Activated CD4-positive, alpha-beta memory T cell treated with anti-CD3 and anti-CD28 coated beads, Interleukin-2, amount 10 ng/mL, durations not matched to agents 7 days and 5 days (primary cell): ENCODE data around the gene CRHR1. TPM values are rescaled to one million over a fixed set of nuclear protein-coding genes. Genes with fewer than 3 reads are reported as not detected.
A peak's percentile ranks its signal among the peaks of the same experiment; 100 is the strongest.

Experiments
- CTCF ChIA-PET: fragments of 350-600 bp; sonication (Branson Sonifier 250); formaldehyde crosslinking; loops from one replicate; lab custom pipeline; 2021; ENCODE audit warnings: antibody characterized with exemption, inconsistent platforms; lab: Charles Lee
- POLR2A ChIA-PET: fragments of 350-600 bp; sonication (Branson Sonifier 250); formaldehyde crosslinking; loops from one replicate; lab custom pipeline; 2021; ENCODE audit warnings: antibody characterized with exemption; lab: Charles Lee
- DNase-seq: peaks from one replicate; pipeline ENCODE4 v3.0.0-alpha.2; 2020
- H3K27ac Mint-ChIP-seq: one replicate; pipeline ENCODE4 v1.8.0; 2021; ENCODE audit warnings: mild to moderate bottlenecking, mixed read lengths
- H3K27me3 Mint-ChIP-seq: one replicate; pipeline ENCODE4 v1.8.0; 2021; ENCODE audit warnings: mixed read lengths
- H3K36me3 Mint-ChIP-seq: one replicate; pipeline ENCODE4 v1.8.0; 2021; ENCODE audit warnings: low read depth, mixed read lengths
- H3K4me1 Mint-ChIP-seq: one replicate; pipeline ENCODE4 v1.8.0; 2021; ENCODE audit warnings: mixed read lengths
- H3K4me3 Mint-ChIP-seq: one replicate; pipeline ENCODE4 v1.8.0; 2021; ENCODE audit warnings: mild to moderate bottlenecking, mixed read lengths
- H3K9me3 Mint-ChIP-seq: one replicate; pipeline ENCODE4 v1.8.0; 2021; ENCODE audit warnings: mixed read lengths
- total RNA-seq, 2 experiments: library from RNA; stranded (reverse); gene quantifications; one replicate each; pipeline ENCODE4 v1.2.3, GENCODE V29; 2021

The CRHR1 gene
- total RNA-seq, 2 experiments from 2014 or later = not detected

GRCh38 chr17:45770632-45771270 is 13.4 kb upstream of the CRHR1 start:
- no peaks in the 10 kb centered on the region for H3K4me1 Mint-ChIP-seq
- peaks cover 46% of the 10 kb centered on the region for H3K27me3 Mint-ChIP-seq
- POLR2A ChIA-PET = no interaction called here
- H3K27ac Mint-ChIP-seq = no peak overlapping the region
- DNase-seq = no peak
- H3K4me3 Mint-ChIP-seq = no peak overlapping the region
- no peaks in the 10 kb centered on the region for H3K36me3 Mint-ChIP-seq
- no peaks in the 10 kb centered on the region for H3K9me3 Mint-ChIP-seq
- CTCF ChIA-PET = interaction anchor here (1.3 to 2.3 kb wide), 2 partner anchors 11 to 131 kb away, joined by 4 to 7 read pairs; no protein-coding TSS in a partner anchor

DNA sequence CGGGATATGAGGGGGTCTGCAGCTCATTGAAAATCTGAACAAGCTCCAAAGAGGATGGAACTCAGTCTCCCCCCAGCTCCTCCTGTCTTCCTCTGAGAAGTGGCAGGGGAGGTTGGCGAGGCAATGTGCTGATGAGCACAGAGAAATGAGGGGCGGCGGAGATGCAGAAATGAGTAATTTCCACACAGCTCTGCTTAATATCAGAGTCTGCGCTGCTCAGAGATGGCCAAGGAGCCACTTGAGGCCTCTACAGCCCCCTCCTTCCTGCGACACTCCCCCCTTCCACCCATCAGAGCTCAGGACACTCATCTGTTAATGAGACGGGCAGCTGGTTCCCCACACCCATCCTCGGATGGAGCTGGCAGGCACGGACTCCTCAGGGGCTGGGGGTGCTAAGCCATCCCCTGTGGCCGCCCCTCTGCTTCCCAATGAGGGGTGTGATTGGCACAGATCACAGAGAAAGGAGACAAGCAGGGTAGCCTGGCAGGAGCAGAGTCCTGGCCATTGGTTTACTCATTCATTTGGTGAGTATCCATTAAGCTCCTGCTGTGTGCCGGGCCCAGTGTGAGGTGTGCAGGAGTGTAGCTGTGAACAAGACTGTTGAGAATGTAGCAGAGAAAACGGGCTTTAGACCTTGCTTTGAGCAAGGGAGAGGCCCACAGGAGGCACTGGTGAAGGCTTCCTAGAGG is 12.7 kb upstream of the CRHR1 start:
- DNase-seq = no peak
- H3K36me3 Mint-ChIP-seq = no peaks in the 10 kb centered on the region
- CTCF ChIA-PET = interaction anchor here (0.6 to 2.3 kb wide), 3 partner anchors 10 to 390 kb away, joined by 3 to 7 read pairs (median 4); no protein-coding TSS in a partner anchor
- no peaks in the 10 kb centered on the region for H3K9me3 Mint-ChIP-seq
- POLR2A ChIA-PET = interaction anchor here (1.0 kb wide), 1 partner anchor 13 kb away, joined by 3 read pairs; the partner anchor contains the start of gene CRHR1
- no peak overlapping the region for H3K4me3 Mint-ChIP-seq
- H3K27ac Mint-ChIP-seq = no peak overlapping the region
- no peaks in the 10 kb centered on the region for H3K4me1 Mint-ChIP-seq
- peaks cover 48% of the 10 kb centered on the region for H3K27me3 Mint-ChIP-seq

GRCh38 chr17:45775148-45775547 is 9.0 kb upstream of the CRHR1 start:
- DNase-seq = no peak
- ChIA-PET CTCF (no interaction called here), POLR2A (no interaction called here)
- Mint-ChIP-seq H3K4me1 (no peaks in the 10 kb centered on the region), H3K36me3 (no peaks in the 10 kb centered on the region), H3K27me3 (peaks cover 50% of the 10 kb centered on the region), H3K9me3 (no peaks in the 10 kb centered on the region), H3K27ac (no peak overlapping the region), H3K4me3 (no peak overlapping the region)

GRCh38 chr17:45775576-45776011 is 8.5 kb upstream of the CRHR1 start:
- Mint-ChIP-seq H3K27ac (no peak overlapping the region), H3K9me3 (no peaks in the 10 kb centered on the region), H3K27me3 (peaks cover 50% of the 10 kb centered on the region), H3K4me3 (no peak overlapping the region), H3K4me1 (no peaks in the 10 kb centered on the region), H3K36me3 (no peaks in the 10 kb centered on the region)
- ChIA-PET CTCF (no interaction called here), POLR2A (no interaction called here)
- DNase-seq = no peak

- POLR2A ChIA-PET = no interaction called here
- no peak overlapping the region for H3K27ac Mint-ChIP-seq
- peaks cover 50% of the 10 kb centered on the region for H3K27me3 Mint-ChIP-seq
- no peaks in the 10 kb centered on the region for H3K4me1 Mint-ChIP-seq
- no peak for DNase-seq
- H3K9me3 Mint-ChIP-seq = no peaks in the 10 kb centered on the region
- no peaks in the 10 kb centered on the region for H3K36me3 Mint-ChIP-seq
- CTCF ChIA-PET = no interaction called here
- no peak overlapping the region for H3K4me3 Mint-ChIP-seq
Measured at GRCh38 chr17:45776896-45777295, 7.2 kb upstream of the CRHR1 start.

GRCh38 chr17:45777388-45777787 is 6.7 kb upstream of the CRHR1 start:
- Mint-ChIP-seq H3K27ac (no peak overlapping the region), H3K4me3 (no peak overlapping the region), H3K27me3 (peaks cover 52% of the 10 kb centered on the region), H3K36me3 (no peaks in the 10 kb centered on the region), H3K9me3 (no peaks in the 10 kb centered on the region), H3K4me1 (no peaks in the 10 kb centered on the region)
- CTCF ChIA-PET = no interaction called here
- DNase-seq = no peak
- POLR2A ChIA-PET = no interaction called here

DNA sequence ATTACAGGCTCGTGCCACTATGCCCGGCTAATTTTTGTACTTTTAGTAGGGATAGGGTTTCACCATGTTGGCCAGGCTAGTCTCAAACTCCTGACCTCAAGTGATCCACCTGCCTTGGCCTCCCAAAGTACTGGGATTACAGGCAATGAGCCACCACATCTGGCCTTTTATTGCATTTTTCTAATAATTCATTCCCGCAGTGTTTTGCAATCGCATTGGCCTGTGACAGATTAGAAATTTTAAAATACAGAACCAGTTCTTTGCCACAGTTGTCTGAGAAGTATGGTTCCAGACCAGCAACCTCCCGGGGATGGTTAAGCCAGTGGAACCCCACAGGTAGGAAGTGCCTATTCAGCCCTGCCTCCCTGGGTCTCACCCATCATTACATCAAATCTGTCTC is 3.2 kb upstream of the CRHR1 start:
- Mint-ChIP-seq H3K4me3 (no peak overlapping the region), H3K27me3 (peaks cover 61% of the 10 kb centered on the region), H3K4me1 (peaks cover 9% of the 10 kb centered on the region), H3K9me3 (no peaks in the 10 kb centered on the region), H3K27ac (no peak overlapping the region), H3K36me3 (no peaks in the 10 kb centered on the region)
- DNase-seq = no peak
- CTCF ChIA-PET = interaction anchor here (1.7 kb wide), 1 partner anchor 10 kb away, joined by 7 read pairs; no protein-coding TSS in a partner anchor
- POLR2A ChIA-PET = no interaction called here

- peaks cover 9% of the 10 kb centered on the region for H3K4me1 Mint-ChIP-seq
- H3K27ac Mint-ChIP-seq = no peak overlapping the region
- H3K9me3 Mint-ChIP-seq = no peaks in the 10 kb centered on the region
- peaks cover 76% of the 10 kb centered on the region for H3K27me3 Mint-ChIP-seq
- CTCF ChIA-PET = interaction anchor here (1.6 to 1.7 kb wide), 2 partner anchors 12 to 53 kb away, joined by 3 to 7 read pairs; no protein-coding TSS in a partner anchor
- DNase-seq = no peak
- H3K36me3 Mint-ChIP-seq = no peaks in the 10 kb centered on the region
- peak overlapping the region; percentile 65 for H3K4me3 Mint-ChIP-seq
- POLR2A ChIA-PET = no interaction called here
Measured at GRCh38 chr17:45782889-45783592, 1.1 kb upstream of the CRHR1 start.

DNA sequence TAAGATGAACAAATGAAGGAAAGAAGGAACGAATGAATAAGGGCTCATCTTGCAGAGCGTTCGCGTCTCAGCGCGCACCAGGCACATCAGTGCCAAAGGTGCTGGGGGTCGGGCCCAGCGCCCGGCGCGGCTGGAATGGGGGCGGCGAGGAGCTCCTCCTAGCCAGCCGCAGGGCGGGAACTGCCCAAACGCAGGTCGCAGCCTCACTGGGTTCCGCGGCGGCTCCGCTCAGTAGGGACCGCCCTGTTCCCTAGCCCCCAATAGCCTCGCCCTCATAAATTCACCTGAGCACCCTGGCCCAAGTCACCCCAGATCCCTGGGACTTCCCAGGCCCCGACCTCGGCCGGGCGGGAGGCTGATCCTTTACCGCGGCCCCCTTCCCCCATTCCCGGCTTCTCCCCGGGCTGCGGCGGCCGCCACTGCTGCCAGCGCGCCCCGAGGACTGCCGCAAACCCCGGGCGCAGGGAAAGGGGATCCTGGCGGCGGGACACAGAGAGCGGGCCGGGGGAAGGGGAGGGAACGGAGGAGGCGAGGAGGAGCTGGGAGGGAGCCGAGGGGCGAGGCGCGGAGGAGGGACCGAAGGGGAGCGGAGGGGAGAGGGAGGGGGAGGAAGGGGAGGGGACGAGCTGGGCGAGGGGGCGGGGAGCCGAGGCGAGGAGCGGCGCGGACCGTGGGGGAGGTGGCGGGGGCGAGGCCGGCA is 377 bp upstream of the CRHR1 start:
- Mint-ChIP-seq H3K9me3 (no peaks in the 10 kb centered on the region), H3K4me3 (peak overlapping the region; percentile 65), H3K27me3 (peaks cover 78% of the 10 kb centered on the region), H3K36me3 (no peaks in the 10 kb centered on the region), H3K27ac (no peak overlapping the region), H3K4me1 (peaks cover 9% of the 10 kb centered on the region)
- POLR2A ChIA-PET = interaction anchor here (1.0 to 1.4 kb wide), 2 partner anchors 11 to 12 kb away, joined by 3 read pairs; no protein-coding TSS in a partner anchor
- CTCF ChIA-PET = no interaction called here
- no peak for DNase-seq

DNA sequence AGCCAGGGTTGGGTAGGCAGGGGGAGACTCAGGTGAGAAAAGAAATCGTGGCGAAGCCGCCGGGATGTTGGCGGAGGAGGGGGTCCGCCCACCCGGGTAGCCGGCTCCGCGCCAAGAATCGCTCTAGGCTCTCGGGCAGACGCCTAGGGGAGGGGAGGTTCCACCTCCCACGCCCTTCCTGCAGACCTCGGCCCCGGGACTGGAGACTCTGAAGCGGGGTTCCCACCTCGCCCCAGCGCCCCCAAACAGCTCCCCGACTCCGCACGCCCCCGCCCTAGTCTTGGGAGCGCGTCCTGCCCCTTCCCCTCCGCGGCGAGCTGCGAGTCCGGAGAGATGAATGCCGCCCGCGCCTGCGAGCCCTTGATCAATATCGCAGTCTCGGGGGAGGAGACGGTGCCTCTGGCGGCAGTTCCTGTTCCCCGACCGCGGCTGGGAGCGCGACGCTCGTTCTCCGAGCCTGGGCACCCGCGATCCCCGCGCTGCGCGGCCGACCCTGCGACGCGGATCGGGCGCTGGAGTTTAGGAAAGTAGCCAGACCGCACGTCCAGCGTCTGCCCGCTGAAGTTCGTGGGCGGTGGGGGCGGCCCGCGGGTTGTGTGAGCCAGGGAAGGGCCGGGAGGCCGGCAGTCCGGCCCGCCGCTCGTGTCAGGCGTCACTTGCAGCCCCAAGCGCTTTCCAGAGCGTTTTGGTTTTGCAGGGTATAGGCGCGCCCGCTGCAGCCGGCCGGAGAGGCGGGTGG is 790 bp downstream of the CRHR1 start:
- peak; percentile 41 for DNase-seq
- Mint-ChIP-seq H3K4me3 (peak overlapping the region; percentile 52), H3K27ac (no peak overlapping the region), H3K36me3 (no peaks in the 10 kb centered on the region), H3K4me1 (peaks cover 9% of the 10 kb centered on the region), H3K27me3 (peaks cover 79% of the 10 kb centered on the region), H3K9me3 (no peaks in the 10 kb centered on the region)
- ChIA-PET POLR2A (interaction anchor here (1.4 kb wide), 1 partner anchor 10 kb away, joined by 3 read pairs; no protein-coding TSS in a partner anchor), CTCF (no interaction called here)

- DNase-seq = no peak
- no peak overlapping the region for H3K4me3 Mint-ChIP-seq
- peaks cover 78% of the 10 kb centered on the region for H3K27me3 Mint-ChIP-seq
- H3K36me3 Mint-ChIP-seq = no peaks in the 10 kb centered on the region
- POLR2A ChIA-PET = interaction anchor here (1.4 kb wide), 1 partner anchor 9 kb away, joined by 3 read pairs; no protein-coding TSS in a partner anchor
- CTCF ChIA-PET = no interaction called here
- H3K27ac Mint-ChIP-seq = no peak overlapping the region
- H3K9me3 Mint-ChIP-seq = no peaks in the 10 kb centered on the region
- H3K4me1 Mint-ChIP-seq = peaks cover 9% of the 10 kb centered on the region
Measured at GRCh38 chr17:45785480-45786193, 1.5 kb downstream of the CRHR1 start.
